ENCODE measurements around the gene PCDHB12.
"Not testable (repeated sequence)": the region's sequence is repeated elsewhere in the genome, so short reads cannot be mapped to it uniquely, and the experiment has no call there.

The PCDHB12 gene

GRCh38 chr5:141196363-141196762 lies 12.2 kb upstream of the PCDHB12 start:
- TF ChIP-seq CTCF (IDR thresholded peaks at IDR 0.05; ENCODE audit: control insufficient read depth, insufficient read depth, low read depth, low read length, missing control alignments) = no peak
- no peak overlapping the region for H3K4me3 ChIP-seq (ENCODE audit: control insufficient read depth, low read depth, low read length)
- no peak for DNase-seq (ENCODE audit: low read depth)

- TF ChIP-seq CTCF (IDR thresholded peaks at IDR 0.05; ENCODE audit: control insufficient read depth, insufficient read depth, low read depth, low read length, missing control alignments) = peak; percentile 38
- DNase-seq (ENCODE audit: low read depth) = no peak
- peak within 1 kb of the TSS; percentile 21 for H3K4me3 ChIP-seq (ENCODE audit: control insufficient read depth, low read depth, low read length)
Measured at GRCh38 chr5:141199359-141200235, 8.9 kb upstream of the PCDHB12 start, which contains the start of gene PCDHB11. Gene PCDHB11, plus strand, starts transcription at chr5:141199627. Its CDS starts 148 bp downstream, at chr5:141199775.

- not testable (repeated sequence) for H3K4me3 ChIP-seq (ENCODE audit: control insufficient read depth, low read depth, low read length); DNase-seq (ENCODE audit: low read depth)
Measured at GRCh38 chr5:141201126-141201525, 7.4 kb upstream of the PCDHB12 start.

DNA sequence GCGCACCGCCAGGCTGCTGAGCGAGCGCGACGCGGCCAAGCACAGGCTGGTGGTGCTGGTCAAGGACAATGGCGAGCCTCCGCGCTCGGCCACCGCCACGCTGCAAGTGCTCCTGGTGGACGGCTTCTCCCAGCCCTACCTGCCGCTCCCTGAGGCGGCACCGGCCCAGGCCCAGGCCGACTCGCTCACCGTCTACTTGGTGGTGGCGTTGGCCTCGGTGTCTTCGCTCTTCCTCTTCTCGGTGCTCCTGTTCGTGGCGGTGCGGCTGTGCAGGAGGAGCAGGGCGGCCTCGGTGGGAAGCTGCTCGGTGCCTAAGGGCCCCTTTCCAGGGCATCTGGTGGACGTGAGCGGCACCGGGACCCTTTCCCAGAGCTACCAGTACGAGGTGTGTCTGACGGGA lies 6.9 kb upstream of the PCDHB12 start:
- not testable (repeated sequence) for H3K4me3 ChIP-seq (ENCODE audit: control insufficient read depth, low read depth, low read length); DNase-seq (ENCODE audit: low read depth)

- H3K4me3 ChIP-seq (ENCODE audit: control insufficient read depth, low read depth, low read length); DNase-seq (ENCODE audit: low read depth): not testable (repeated sequence)
Measured at GRCh38 chr5:141210281-141210680, 1.8 kb downstream of the PCDHB12 start.

GRCh38 chr5:141210849-141211248 lies 2.3 kb downstream of the PCDHB12 start:
- not testable (repeated sequence) for DNase-seq (ENCODE audit: low read depth); H3K4me3 ChIP-seq (ENCODE audit: control insufficient read depth, low read depth, low read length)

GRCh38 chr5:141213656-141214339 lies 5.3 kb downstream of the PCDHB12 start, which contains the start of gene PCDHB13:
Gene PCDHB13, plus strand, starts transcription at chr5:141213919. Its CDS starts 205 bp downstream, at chr5:141214124.
- DNase-seq (ENCODE audit: low read depth) = not testable (repeated sequence)
- H3K4me3 ChIP-seq (ENCODE audit: control insufficient read depth, low read depth, low read length) = peak within 1 kb of the TSS; percentile 5
- TF ChIP-seq CTCF (IDR thresholded peaks at IDR 0.05; ENCODE audit: control insufficient read depth, insufficient read depth, low read depth, low read length, missing control alignments) = peak; percentile 41

DNA sequence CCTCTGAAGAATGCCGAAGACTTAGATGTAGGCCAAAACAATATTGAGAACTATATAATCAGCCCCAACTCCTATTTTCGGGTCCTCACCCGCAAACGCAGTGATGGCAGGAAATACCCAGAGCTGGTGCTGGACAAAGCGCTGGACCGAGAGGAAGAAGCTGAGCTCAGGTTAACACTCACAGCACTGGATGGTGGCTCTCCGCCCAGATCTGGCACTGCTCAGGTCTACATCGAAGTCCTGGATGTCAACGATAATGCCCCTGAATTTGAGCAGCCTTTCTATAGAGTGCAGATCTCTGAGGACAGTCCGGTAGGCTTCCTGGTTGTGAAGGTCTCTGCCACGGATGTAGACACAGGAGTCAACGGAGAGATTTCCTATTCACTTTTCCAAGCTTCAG lies 6.1 kb downstream of the PCDHB12 start:
- H3K4me3 ChIP-seq (ENCODE audit: control insufficient read depth, low read depth, low read length); DNase-seq (ENCODE audit: low read depth): not testable (repeated sequence)

DNA sequence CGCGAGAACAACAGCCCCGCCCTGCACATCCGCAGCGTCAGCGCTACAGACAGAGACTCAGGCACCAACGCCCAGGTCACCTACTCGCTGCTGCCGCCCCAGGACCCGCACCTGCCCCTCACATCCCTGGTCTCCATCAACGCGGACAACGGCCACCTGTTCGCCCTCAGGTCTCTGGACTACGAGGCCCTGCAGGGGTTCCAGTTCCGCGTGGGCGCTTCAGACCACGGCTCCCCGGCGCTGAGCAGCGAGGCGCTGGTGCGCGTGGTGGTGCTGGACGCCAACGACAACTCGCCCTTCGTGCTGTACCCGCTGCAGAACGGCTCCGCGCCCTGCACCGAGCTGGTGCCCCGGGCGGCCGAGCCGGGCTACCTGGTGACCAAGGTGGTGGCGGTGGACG lies 7.0 kb downstream of the PCDHB12 start:
- H3K4me3 ChIP-seq (ENCODE audit: control insufficient read depth, low read depth, low read length); DNase-seq (ENCODE audit: low read depth): not testable (repeated sequence)

DNA sequence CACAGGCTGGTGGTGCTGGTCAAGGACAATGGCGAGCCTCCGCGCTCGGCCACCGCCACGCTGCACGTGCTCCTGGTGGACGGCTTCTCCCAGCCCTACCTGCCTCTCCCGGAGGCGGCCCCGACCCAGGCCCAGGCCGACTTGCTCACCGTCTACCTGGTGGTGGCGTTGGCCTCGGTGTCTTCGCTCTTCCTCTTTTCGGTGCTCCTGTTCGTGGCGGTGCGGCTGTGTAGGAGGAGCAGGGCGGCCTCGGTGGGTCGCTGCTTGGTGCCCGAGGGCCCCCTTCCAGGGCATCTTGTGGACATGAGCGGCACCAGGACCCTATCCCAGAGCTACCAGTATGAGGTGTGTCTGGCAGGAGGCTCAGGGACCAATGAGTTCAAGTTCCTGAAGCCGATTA lies 7.5 kb downstream of the PCDHB12 start:
- not testable (repeated sequence) for DNase-seq (ENCODE audit: low read depth); H3K4me3 ChIP-seq (ENCODE audit: control insufficient read depth, low read depth, low read length)
